Measurements from ENCODE around the gene COPS3.

GRCh38 chr17:17252149-17252661 lies 28.8 kb downstream of the COPS3 start:
- TF ChIP-seq, protein P1, sequence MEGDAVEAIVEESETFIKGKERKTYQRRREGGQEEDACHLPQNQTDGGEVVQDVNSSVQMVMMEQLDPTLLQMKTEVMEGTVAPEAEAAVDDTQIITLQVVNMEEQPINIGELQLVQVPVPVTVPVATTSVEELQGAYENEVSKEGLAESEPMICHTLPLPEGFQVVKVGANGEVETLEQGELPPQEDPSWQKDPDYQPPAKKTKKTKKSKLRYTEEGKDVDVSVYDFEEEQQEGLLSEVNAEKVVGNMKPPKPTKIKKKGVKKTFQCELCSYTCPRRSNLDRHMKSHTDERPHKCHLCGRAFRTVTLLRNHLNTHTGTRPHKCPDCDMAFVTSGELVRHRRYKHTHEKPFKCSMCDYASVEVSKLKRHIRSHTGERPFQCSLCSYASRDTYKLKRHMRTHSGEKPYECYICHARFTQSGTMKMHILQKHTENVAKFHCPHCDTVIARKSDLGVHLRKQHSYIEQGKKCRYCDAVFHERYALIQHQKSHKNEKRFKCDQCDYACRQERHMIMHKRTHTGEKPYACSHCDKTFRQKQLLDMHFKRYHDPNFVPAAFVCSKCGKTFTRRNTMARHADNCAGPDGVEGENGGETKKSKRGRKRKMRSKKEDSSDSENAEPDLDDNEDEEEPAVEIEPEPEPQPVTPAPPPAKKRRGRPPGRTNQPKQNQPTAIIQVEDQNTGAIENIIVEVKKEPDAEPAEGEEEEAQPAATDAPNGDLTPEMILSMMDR (IDR thresholded peaks at IDR 0.05 in 8 of 11, conservative IDR thresholded peaks at IDR 0.05 in 3 of 11) = no peak
- no peak for TF ChIP-seq POLR2A (IDR thresholded peaks at IDR 0.05)
